Transverse colon (tissue), 4 donors: ENCODE measurements around the gene CDK14. TPM values are rescaled to one million over a fixed set of nuclear protein-coding genes. Genes with fewer than 3 reads are reported as not detected.
A peak's percentile ranks its signal among the peaks of the same experiment; 100 is the strongest.

Experiments
- DNase-seq: peaks from one replicate; pipeline ENCODE4 v3.0.0-alpha.2; 2019
- H3K27ac ChIP-seq, 4 donors: fragments of 200-600 bp; sonication (generic); 2 replicates each; pipeline ENCODE4 v1.5.1; 2016 to 2018; ENCODE audit warnings: inconsistent platforms in 4 of 4
- H3K27me3 ChIP-seq: fragments of 200-600 bp; sonication (generic); 2 replicates; pipeline ENCODE4 v1.5.1; 2017; ENCODE audit warnings: inconsistent platforms
- H3K36me3 ChIP-seq, 4 donors: fragments of 200-600 bp; sonication (generic); 2 replicates each; pipeline ENCODE4 v1.5.1; 2017 to 2019; ENCODE audit warnings: inconsistent platforms in 4 of 4
- H3K4me1 ChIP-seq, 4 donors: fragments of 200-600 bp; sonication (generic); 2 replicates each; pipeline ENCODE4 v1.5.1; 2017 to 2020; ENCODE audit warnings: inconsistent platforms in 4 of 4
- H3K4me3 ChIP-seq, 4 donors: fragments of 200-600 bp; sonication (generic); 1 replicate in 1 of 4; 2 replicates in 3 of 4; pipeline versions ENCODE4 v1.5.1 to v1.6.1; 2017 to 2019; ENCODE audit warnings: inconsistent platforms in 4 of 4
- H3K9me3 ChIP-seq, 2 donors: fragments of 200-600 bp; sonication (generic); 2 replicates each; pipeline ENCODE4 v1.5.1; 2017 to 2019; ENCODE audit warnings: inconsistent platforms in 2 of 2
- EP300 ChIP-seq: sonication (generic); formaldehyde crosslinking; IDR thresholded peaks from one replicate; pipeline ENCODE4 v1.6.1; 2017; ENCODE audit warnings: antibody characterized with exemption, low read depth
- POLR2A ChIP-seq: fragments of 450-650 bp; IDR thresholded peaks from one replicate; pipeline ENCODE4 v1.6.1; 2016; ENCODE audit warnings: antibody characterized with exemption, mild to moderate bottlenecking, moderate library complexity
- POLR2AphosphoS5 ChIP-seq, 3 donors: sonication (generic); formaldehyde crosslinking; IDR thresholded peaks; one replicate each; pipeline ENCODE4 v1.6.1; 2016; ENCODE audit warnings: antibody characterized with exemption in 3 of 3
- WGBS, 2 donors: methylation state at CpG; one replicate each; pipeline ENCODE4 v1.1.5; 2018; ENCODE audit warnings: low coverage in 1 of 2; 5-methylcytosine and 5-hydroxymethylcytosine counted together
- in situ Hi-C, 4 donors: fragments of 200-750 bp; cut with MboI; loops; one replicate each; pipeline versions ENCODE4 v1.15.0 to v1.15.1; 2017; ENCODE audit warnings: low sequenced_read_pairs in 3 of 4, low pct_ligation_motif_present in 1 of 4, low pct_unique_long_range_greater_than_20kb in 1 of 4
- intact Hi-C: fragments of 100-400 bp; cut with DNase I; formaldehyde crosslinking; loops from one replicate; pipeline ENCODE4 v1.15.1; 2023; ENCODE audit warnings: low total_unique reads
- total RNA-seq, 4 donors: library from RNA; depleted of rRNA; stranded (reverse); fragments of >200 nt; gene quantifications; one replicate each; pipeline ENCODE4 v1.1.0, GENCODE V29; 2016
- TF ChIP-seq, protein P1 (sequence below), 5 experiments: fragments of 200-600 bp in 3 of 5; fragments of 450-650 bp in 2 of 5; sonication (generic) in 3 of 5; IDR thresholded peaks; 1 replicate in 2 of 5; 2 replicates in 3 of 5; pipeline ENCODE4 v1.5.1; 2016 to 2017; ENCODE audit warnings: antibody characterized with exemption in 5 of 5, inconsistent platforms in 3 of 5, mild to moderate bottlenecking in 2 of 5, moderate library complexity in 1 of 5

The CDK14 gene
- total RNA-seq, 4 donors from 2014 or later, result 0.40 to 15.4 (median 4.8) TPM

GRCh38 chr7:90595342-90595800, 750 bp upstream of the CDK14 start:
- no peaks in the 10 kb centered on the region for H3K9me3 ChIP-seq
- H3K4me3 ChIP-seq, result peak overlapping the region; percentile 62 to 78 (median 68)
- H3K4me1 ChIP-seq, result peaks cover 0 to 26% (median 7%) of the 10 kb centered on the region in 4 donors
- in situ Hi-C loops (loop anchor here in 1 of 4 donors (25.0 kb wide), 1 partner anchor 442 kb away; no protein-coding TSS in a partner anchor), intact Hi-C loops (no loop called here)
- H3K36me3 ChIP-seq, result no peaks in the 10 kb centered on the region
- peak overlapping the region; percentile 71 to 80 (median 76) for H3K27ac ChIP-seq
- H3K27me3 ChIP-seq, result peaks cover 19% of the 10 kb centered on the region
- no peak for DNase-seq
- WGBS, 2 donors, result 23 to 53% methylated on average over 2 to 9 of the region's 10 CpGs
- TF ChIP-seq POLR2AphosphoS5 (IDR thresholded peaks at IDR 0.05), result no peak
- TF ChIP-seq, protein P1, sequence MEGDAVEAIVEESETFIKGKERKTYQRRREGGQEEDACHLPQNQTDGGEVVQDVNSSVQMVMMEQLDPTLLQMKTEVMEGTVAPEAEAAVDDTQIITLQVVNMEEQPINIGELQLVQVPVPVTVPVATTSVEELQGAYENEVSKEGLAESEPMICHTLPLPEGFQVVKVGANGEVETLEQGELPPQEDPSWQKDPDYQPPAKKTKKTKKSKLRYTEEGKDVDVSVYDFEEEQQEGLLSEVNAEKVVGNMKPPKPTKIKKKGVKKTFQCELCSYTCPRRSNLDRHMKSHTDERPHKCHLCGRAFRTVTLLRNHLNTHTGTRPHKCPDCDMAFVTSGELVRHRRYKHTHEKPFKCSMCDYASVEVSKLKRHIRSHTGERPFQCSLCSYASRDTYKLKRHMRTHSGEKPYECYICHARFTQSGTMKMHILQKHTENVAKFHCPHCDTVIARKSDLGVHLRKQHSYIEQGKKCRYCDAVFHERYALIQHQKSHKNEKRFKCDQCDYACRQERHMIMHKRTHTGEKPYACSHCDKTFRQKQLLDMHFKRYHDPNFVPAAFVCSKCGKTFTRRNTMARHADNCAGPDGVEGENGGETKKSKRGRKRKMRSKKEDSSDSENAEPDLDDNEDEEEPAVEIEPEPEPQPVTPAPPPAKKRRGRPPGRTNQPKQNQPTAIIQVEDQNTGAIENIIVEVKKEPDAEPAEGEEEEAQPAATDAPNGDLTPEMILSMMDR (IDR thresholded peaks at IDR 0.05), result no peak
- no peak for TF ChIP-seq EP300
- TF ChIP-seq POLR2A, result no peak

DNA sequence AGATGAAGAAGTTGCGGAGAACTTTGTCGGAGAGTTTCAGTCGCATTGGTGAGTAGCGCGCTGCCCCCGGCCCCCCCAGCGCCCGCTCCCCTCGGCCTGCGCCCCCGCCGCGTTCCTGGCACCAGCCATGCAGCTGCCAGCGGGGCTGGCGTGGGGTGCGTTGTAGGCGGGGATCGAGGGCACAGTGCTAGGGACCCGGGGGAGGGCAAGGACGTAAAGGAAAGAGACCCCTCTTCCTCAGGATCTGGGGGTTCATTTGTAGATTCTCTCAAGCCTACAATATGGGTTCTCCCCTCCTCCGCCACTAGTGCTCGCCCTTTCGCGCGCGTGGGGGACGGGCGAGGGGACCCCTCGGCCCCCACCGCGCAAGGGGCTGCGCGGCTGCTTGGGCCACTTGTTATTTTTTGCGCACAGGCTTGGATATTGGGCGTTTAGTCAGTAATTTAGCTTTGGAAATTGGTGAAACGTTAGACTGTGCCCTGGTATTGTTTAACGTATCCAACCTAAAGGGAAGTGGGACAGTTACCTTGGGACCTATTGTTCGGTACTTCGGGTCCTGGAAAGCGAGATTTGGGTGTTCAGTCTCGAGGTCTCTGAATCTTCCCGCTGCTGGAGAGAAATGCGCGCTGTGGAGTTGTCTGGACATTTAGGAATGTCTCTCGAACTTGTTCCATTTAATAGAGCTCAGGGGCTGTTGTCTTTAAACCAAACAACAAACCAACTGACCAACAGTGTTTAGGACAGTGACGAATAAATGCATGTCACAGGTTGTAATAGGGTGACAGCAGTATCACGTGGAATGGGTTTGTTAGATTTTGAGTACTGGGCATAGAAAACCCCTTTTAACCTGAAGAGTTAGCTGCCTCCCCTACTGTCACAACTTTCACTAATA, 796 bp downstream of the CDK14 start:
- no peak for DNase-seq
- TF ChIP-seq POLR2AphosphoS5 (IDR thresholded peaks at IDR 0.05) (no peak), EP300 (no peak), POLR2A (no peak)
- TF ChIP-seq, protein P1 (IDR thresholded peaks at IDR 0.05), result no peak
- intact Hi-C loops (no loop called here), in situ Hi-C loops (loop anchor here in 1 of 4 donors (25.0 kb wide), 1 partner anchor 440 kb away; no protein-coding TSS in a partner anchor)
- no peaks in the 10 kb centered on the region for H3K36me3 ChIP-seq
- peaks cover 19% of the 10 kb centered on the region for H3K27me3 ChIP-seq
- 1 to 5% methylated on average over 4 to 44 of the region's 47 CpGs for WGBS, 2 donors
- peak overlapping the region; percentile 71 to 80 (median 76) for H3K27ac ChIP-seq
- no peaks in the 10 kb centered on the region for H3K9me3 ChIP-seq
- peaks cover 0 to 26% (median 7%) of the 10 kb centered on the region in 4 donors for H3K4me1 ChIP-seq
- H3K4me3 ChIP-seq, result peak overlapping the region; percentile 62 to 78 (median 68)

DNA sequence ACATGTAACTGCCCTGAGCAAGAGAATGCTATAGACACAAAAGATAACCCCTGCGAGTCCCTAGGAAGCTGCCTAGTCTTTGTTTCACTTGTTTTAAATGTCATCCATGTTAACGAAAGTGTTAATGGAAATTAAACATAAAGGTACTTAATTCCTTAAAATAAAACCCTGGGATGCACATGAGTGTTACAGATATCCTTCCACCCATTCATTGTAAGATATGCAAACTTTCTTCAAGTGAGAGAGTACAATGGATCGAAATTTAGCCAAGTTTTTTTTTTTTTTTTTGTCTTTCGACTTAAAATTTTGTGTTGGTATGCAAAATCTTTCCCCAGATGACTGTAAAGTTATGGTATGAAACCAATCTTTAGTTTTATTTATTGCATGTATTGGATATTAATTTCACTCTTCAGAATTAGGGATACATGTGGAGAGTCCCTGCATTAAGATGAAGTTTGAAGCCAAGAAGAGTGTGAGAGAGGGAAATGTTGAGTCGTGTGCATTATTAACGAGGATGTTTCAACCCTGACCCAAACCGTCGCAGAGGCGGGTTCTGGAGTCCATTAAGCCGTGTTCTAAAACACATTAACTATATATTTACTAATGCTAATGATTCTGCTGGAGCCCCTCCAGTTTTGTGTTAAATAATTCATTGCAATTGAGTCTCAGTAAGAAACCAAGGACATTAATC, 1.6 kb downstream of the CDK14 start:
- Histone ChIP-seq H3K4me3 (peak overlapping the region in 2 of 4 donors; percentile 64 to 78), H3K36me3 (no peaks in the 10 kb centered on the region), H3K27me3 (peaks cover 19% of the 10 kb centered on the region), H3K4me1 (peaks cover 0 to 26% (median 7%) of the 10 kb centered on the region in 4 donors), H3K9me3 (no peaks in the 10 kb centered on the region), H3K27ac (no peak overlapping the region)
- DNase-seq, result no peak
- 57 to 61% methylated on average over 10 of the region's 10 CpGs for WGBS, 2 donors
- TF ChIP-seq POLR2AphosphoS5 (IDR thresholded peaks at IDR 0.05), result no peak
- no peak for TF ChIP-seq EP300
- TF ChIP-seq POLR2A, result no peak
- TF ChIP-seq, protein P1 (IDR thresholded peaks at IDR 0.05), result no peak
- intact Hi-C loops (no loop called here), in situ Hi-C loops (loop anchor here in 1 of 4 donors (25.0 kb wide), 1 partner anchor 440 kb away; no protein-coding TSS in a partner anchor)

GRCh38 chr7:90599038-90599437, 2.9 kb downstream of the CDK14 start:
- WGBS, 2 donors, result 67 to 77% methylated on average over 3 to 4 of the region's 4 CpGs
- no peak overlapping the region for H3K27ac ChIP-seq
- intact Hi-C loops, result no loop called here

More at GRCh38 chr7:90599038-90599437, 2.9 kb downstream of the CDK14 start:
- Histone ChIP-seq H3K4me1 (peaks cover 0 to 26% (median 7%) of the 10 kb centered on the region in 4 donors), H3K9me3 (no peaks in the 10 kb centered on the region), H3K36me3 (no peaks in the 10 kb centered on the region), H3K4me3 (no peak overlapping the region), H3K27me3 (peaks cover 19% of the 10 kb centered on the region)
- in situ Hi-C loops, result loop anchor here in 1 of 4 donors (25.0 kb wide), 1 partner anchor 438 kb away; no protein-coding TSS in a partner anchor
- TF ChIP-seq POLR2A (no peak), EP300 (no peak), POLR2AphosphoS5 (IDR thresholded peaks at IDR 0.05) (no peak)
- TF ChIP-seq, protein P1 (IDR thresholded peaks at IDR 0.05), result no peak
- no peak for DNase-seq
